Activated gamma-delta T cell (primary cell): Measurements from ENCODE around the gene GADD45A.
"Not testable (repeated sequence)": the region's sequence is repeated elsewhere in the genome, so short reads cannot be mapped to it uniquely, and the experiment has no call there.

Source experiments
- DNase-seq: peaks from one replicate; lab custom pipeline; 2025; lab: John Stamatoyannopoulos, UW

Gene GADD45A

GRCh38 chr1:67721650-67722291, 36.8 kb downstream of the GADD45A start:
- DNase-seq, result no peak

- DNase-seq, result no peak
Measured at GRCh38 chr1:67722292-67722944, 37.4 kb downstream of the GADD45A start.

GRCh38 chr1:67723126-67723525, 38.1 kb downstream of the GADD45A start:
- no peak for DNase-seq

- DNase-seq, result no peak
Measured at GRCh38 chr1:67723620-67724019, 38.6 kb downstream of the GADD45A start.

GRCh38 chr1:67724928-67725560, 40.0 kb downstream of the GADD45A start:
- no peak for DNase-seq

- DNase-seq, result no peak
Measured at GRCh38 chr1:67726224-67726623, 41.2 kb downstream of the GADD45A start.

GRCh38 chr1:67729872-67730271, 44.9 kb downstream of the GADD45A start:
- no peak for DNase-seq

GRCh38 chr1:67730312-67730711, 45.3 kb downstream of the GADD45A start:
- not testable (repeated sequence) for DNase-seq

GRCh38 chr1:67731322-67731721, 46.3 kb downstream of the GADD45A start:
- DNase-seq, result no peak

GRCh38 chr1:67732750-67733151, 47.8 kb downstream of the GADD45A start:
- DNase-seq, result no peak

GRCh38 chr1:67733681-67734322, 48.8 kb downstream of the GADD45A start:
- DNase-seq, result no peak

- DNase-seq, result no peak
Measured at GRCh38 chr1:67734323-67734690, 49.3 kb downstream of the GADD45A start.

- DNase-seq, result no peak
Measured at GRCh38 chr1:67735206-67735605, 50.2 kb downstream of the GADD45A start.

- DNase-seq, result no peak
Measured at GRCh38 chr1:67735806-67736627, 51.0 kb downstream of the GADD45A start.

GRCh38 chr1:67736750-67737149, 51.7 kb downstream of the GADD45A start:
- no peak for DNase-seq

GRCh38 chr1:67737875-67738274, 52.9 kb downstream of the GADD45A start:
- no peak for DNase-seq
